ENCODE data around the gene GNB3. TPM values are rescaled to one million over a fixed set of nuclear protein-coding genes. Genes with fewer than 3 reads are reported as not detected.
A peak's percentile ranks its signal among the peaks of the same experiment; 100 is the strongest.

The GNB3 gene
- total and polyA plus RNA-seq, 9 of the 15 experiments (the other 6 are each of a cell fraction or from before 2014, with no cell fraction given) = 1.4 to 5.8 (median 2.0) TPM

- in situ Hi-C loops (cut with MboI) (no loop called here), intact Hi-C loops (cut with micrococcal nuclease) (no loop called here)
- H2AFZ ChIP-seq (ENCODE audit: low read depth, low read length) = no peak overlapping the region
- DNase-seq (ENCODE audit: extremely low read depth in 1 of 4, low spot score in 3 of 4) (peak in 3 of 4 experiments; percentile 21 to 71 (median 46)), FAIRE-seq (no peak), ATAC-seq (peak; percentile 50)
- H3K27me3 ChIP-seq (ENCODE audit: control insufficient read depth in 2 of 2, insufficient read depth in 2 of 2, low read length in 2 of 2) = no peaks in the 10 kb centered on the region
- H3K27ac ChIP-seq (ENCODE audit: extremely low read depth, low read depth, low read length) = peak overlapping the region; percentile 31; the same call in 1 of the 3 replicates
- H3K36me3 ChIP-seq (ENCODE audit: control insufficient read depth, insufficient read depth, low read length) = peaks cover 42% of the 10 kb centered on the region
- WGBS (ENCODE audit: insufficient coverage, low coverage, missing lambda C conversion rate) = 66% methylated on average over 9 of the region's 12 CpGs
- peaks cover 64% of the 10 kb centered on the region for H3K79me2 ChIP-seq (ENCODE audit: control insufficient read depth, insufficient read depth, low read length)
- peaks cover 47% of the 10 kb centered on the region for H4K20me1 ChIP-seq (replicated peaks; ENCODE audit: control insufficient read depth, insufficient read depth, low read length)
- H3K9me3 ChIP-seq (replicated peaks; ENCODE audit: control insufficient read depth, insufficient read depth, low read depth, low read length) = no peaks in the 10 kb centered on the region
- peak overlapping the region; percentile 73 for H3K4me3 ChIP-seq
- ChIA-PET POLR2A (interaction anchor here (0.5 to 11.3 kb wide), 16 partner anchors 8 to 368 kb away, joined by 3 to 174 read pairs (median 4); partner anchors contain the start of genes C12orf57, CDCA3, RNU7-1 and USP5), CTCF (ENCODE audit: low intra/inter-chr PET ratio) (interaction anchor here (0.6 to 0.7 kb wide), 2 partner anchors 112 to 171 kb away, joined by 3 to 4 read pairs; no protein-coding TSS in a partner anchor)
- peak overlapping the region in 1 of 2 experiments; percentile 53; a peak in 2 of 4 replicates for H3K9ac ChIP-seq (ENCODE audit: insufficient read depth in 1 of 2, low read depth in 2 of 2, low read length in 2 of 2)
- no TSS peak for BruUV-seq (replicated peaks)
- H3K9me1 ChIP-seq (ENCODE audit: control insufficient read depth, insufficient read depth, low read length) = no peaks in the 10 kb centered on the region
- H3K4me2 ChIP-seq (ENCODE audit: insufficient read depth, low read length) = peak overlapping the region; percentile 88
- peaks cover 37 to 62% of the 10 kb centered on the region in 2 experiments; a peak in 4 of 5 replicates for H3K4me1 ChIP-seq (replicated peaks in 1 of 2; ENCODE audit: control insufficient read depth in 2 of 2, insufficient read depth in 2 of 2, low read length in 2 of 2)
- TF ChIP-seq POLR2G (IDR thresholded peaks at IDR 0.05; ENCODE audit: low read depth, low read length) = peak; percentile 63
- TF ChIP-seq ZNF77 (CRISPR knock-in tag; IDR thresholded peaks at IDR 0.05) = peak; percentile 60; the same call in 1 of the 2 replicates
- peak; percentile 70 for TF ChIP-seq POLR2A (conservative IDR thresholded peaks at IDR 0.05)
- 0 out of 4 replicates have a peak, but pooled peaks of 1 of the 2 experiments have one; percentile 4 for TF ChIP-seq ZMIZ1 (IDR thresholded peaks at IDR 0.05; ENCODE audit: low read depth in 2 of 2, low read length in 2 of 2)
- TF ChIP-seq PML (IDR thresholded peaks at IDR 0.05; ENCODE audit: low read length) = 0 out of 2 replicates have a peak, but pooled peaks have one; percentile 18
- no peak for TF ChIP-seq ETV5 (CRISPR knock-in tag; IDR thresholded peaks at IDR 0.05; ENCODE audit: low read depth)
- no peak for TF ChIP-seq KDM5B (IDR thresholded peaks at IDR 0.05; ENCODE audit: insufficient replicate concordance, low read depth, low read length)
- no peak for TF ChIP-seq ZNF644 (tag; IDR thresholded peaks at IDR 0.05; ENCODE audit: low read depth)
- 0 out of 2 replicates have a peak, but pooled peaks have one; percentile 5 for TF ChIP-seq OTX1 (CRISPR knock-in tag; IDR thresholded peaks at IDR 0.05)
- 0 out of 4 replicates have a peak, but pooled peaks of 1 of the 2 experiments have one; percentile 14 for TF ChIP-seq BCLAF1 (IDR thresholded peaks at IDR 0.05; ENCODE audit: borderline replicate concordance in 1 of 2, control insufficient read depth in 1 of 2, low read depth in 2 of 2, low read length in 1 of 2)
- no peak for TF ChIP-seq RNF2 (IDR thresholded peaks at IDR 0.05)
- TF ChIP-seq NONO (IDR thresholded peaks at IDR 0.05; ENCODE audit: low read depth in 2 of 2, low read length in 1 of 2) = peak in 1 of 2 experiments; percentile 20; a peak in 1 of 4 replicates
- no peak for TF ChIP-seq ZNF324 (CRISPR knock-in tag; IDR thresholded peaks at IDR 0.05)
Observed at GRCh38 chr12:6871052-6871957, 30.6 kb downstream of the GNB3 start.

All from K562 (cell line).